Caco-2 (cell line): Measurements from ENCODE around the gene IMP3. TPM values are rescaled to one million over a fixed set of nuclear protein-coding genes. Genes with fewer than 3 reads are reported as not detected.

Experiments used
- BruUV-seq: library from RNA; stranded (reverse); fragments of 400-500 nt; replicated peaks from 2 replicates; lab custom pipeline; 2021; lab: Mats Ljungman, UMichigan
- CTCF ChIA-PET: fragments of 300-600 bp; sonication (Branson Sonifier 250); formaldehyde crosslinking; loops from one replicate; lab custom pipeline; 2022; ENCODE audit warnings: antibody characterized with exemption; lab: Charles Lee
- POLR2A ChIA-PET: fragments of 300-600 bp; sonication (Branson Sonifier 250); formaldehyde crosslinking; loops from one replicate; lab custom pipeline; 2022; ENCODE audit warnings: antibody characterized with exemption; lab: Charles Lee
- DNase-seq, 2 experiments: peaks; one replicate each; pipeline versions ENCODE4 v3.0.0 to v3.0.0-alpha.2; 2020 to 2022
- H3K27me3 ChIP-seq: replicated peaks from 2 replicates; pipeline ENCODE4 v1.6.0; 2011; ENCODE audit warnings: low read length; ENCODE audit not compliant: control insufficient read depth, insufficient read depth
- H3K36me3 ChIP-seq: 2 replicates; pipeline ENCODE4 v1.5.1; 2011; ENCODE audit warnings: low read length; ENCODE audit not compliant: control insufficient read depth, insufficient read depth
- H3K4me1 ChIP-seq: fragments of 250-450 bp; sonication (Bioruptor Pico); 2 replicates; pipeline ENCODE4 v1.5.1; 2020; ENCODE audit warnings: mild to moderate bottlenecking
- H3K4me3 ChIP-seq: 2 replicates; pipeline ENCODE4 v1.5.1; 2011; ENCODE audit warnings: low read depth, mild to moderate bottlenecking, control low read depth, low read length
- H3K9me3 ChIP-seq: fragments of 250-450 bp; sonication (Bioruptor Pico); 2 replicates; pipeline ENCODE4 v1.5.1; 2020; ENCODE audit warnings: mild to moderate bottlenecking, moderate library complexity
- H3K27ac Mint-ChIP-seq: one replicate; pipeline ENCODE4 v1.8.0; 2022; ENCODE audit warnings: mixed read lengths; ENCODE audit not compliant: unreplicated experiment
- H3K27me3 Mint-ChIP-seq: one replicate; pipeline ENCODE4 v1.8.0; 2022; ENCODE audit warnings: mixed read lengths; ENCODE audit not compliant: insufficient read depth, unreplicated experiment
- H3K36me3 Mint-ChIP-seq: one replicate; pipeline ENCODE4 v1.8.0; 2022; ENCODE audit warnings: mild to moderate bottlenecking, mixed read lengths; ENCODE audit not compliant: insufficient read depth, unreplicated experiment
- H3K4me1 Mint-ChIP-seq: one replicate; pipeline ENCODE4 v1.8.0; 2022; ENCODE audit warnings: low read depth, mixed read lengths; ENCODE audit not compliant: unreplicated experiment
- H3K4me3 Mint-ChIP-seq: one replicate; pipeline ENCODE4 v1.8.0; 2022; ENCODE audit warnings: mild to moderate bottlenecking, moderate library complexity, mixed read lengths; ENCODE audit not compliant: unreplicated experiment
- H3K9me3 Mint-ChIP-seq: one replicate; pipeline ENCODE4 v1.8.0; 2022; ENCODE audit warnings: mixed read lengths; ENCODE audit not compliant: unreplicated experiment
- intact Hi-C: fragments of 100-400 bp; cut with micrococcal nuclease; formaldehyde crosslinking; loops from one replicate; pipeline ENCODE4 v1.10.0; 2022; ENCODE audit not compliant: unreplicated experiment
- total RNA-seq: library from RNA; stranded (reverse); gene quantifications from 2 replicates; pipeline ENCODE4 v1.2.3, GENCODE V29; 2022
- TF ChIP-seq, protein P1 (sequence below), 2 experiments: fragments of 200-600 bp in 1 of 2; IDR thresholded peaks; 1 replicate in 1 of 2; 2 replicates in 1 of 2; pipeline versions ENCODE4 v1.5.1 to v1.8.0; 2011 to 2022; ENCODE audit warnings: antibody characterized with exemption in 1 of 2, control low read depth in 1 of 2, inconsistent platforms in 1 of 2, low read depth in 1 of 2, low read length in 1 of 2, mild to moderate bottlenecking in 1 of 2, moderate library complexity in 1 of 2; ENCODE audit not compliant: insufficient read depth in 1 of 2, severe bottlenecking in 1 of 2, unreplicated experiment in 1 of 2

The IMP3 gene
- total RNA-seq, 1 experiment from 2014 or later, result 60.4 TPM

DNA sequence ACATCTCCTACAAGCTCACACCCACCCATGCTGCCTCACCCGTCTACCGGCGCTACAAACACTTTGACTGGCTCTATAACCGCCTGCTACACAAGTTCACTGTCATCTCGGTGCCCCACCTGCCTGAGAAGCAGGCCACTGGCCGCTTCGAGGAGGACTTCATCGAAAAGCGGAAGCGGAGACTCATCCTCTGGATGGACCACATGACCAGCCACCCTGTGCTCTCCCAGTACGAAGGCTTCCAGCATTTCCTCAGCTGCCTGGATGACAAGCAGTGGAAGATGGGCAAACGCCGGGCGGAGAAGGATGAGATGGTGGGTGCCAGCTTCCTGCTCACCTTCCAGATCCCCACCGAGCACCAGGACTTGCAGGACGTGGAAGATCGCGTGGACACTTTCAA is 9.8 kb upstream of the IMP3 start:
- TF ChIP-seq, protein P1, sequence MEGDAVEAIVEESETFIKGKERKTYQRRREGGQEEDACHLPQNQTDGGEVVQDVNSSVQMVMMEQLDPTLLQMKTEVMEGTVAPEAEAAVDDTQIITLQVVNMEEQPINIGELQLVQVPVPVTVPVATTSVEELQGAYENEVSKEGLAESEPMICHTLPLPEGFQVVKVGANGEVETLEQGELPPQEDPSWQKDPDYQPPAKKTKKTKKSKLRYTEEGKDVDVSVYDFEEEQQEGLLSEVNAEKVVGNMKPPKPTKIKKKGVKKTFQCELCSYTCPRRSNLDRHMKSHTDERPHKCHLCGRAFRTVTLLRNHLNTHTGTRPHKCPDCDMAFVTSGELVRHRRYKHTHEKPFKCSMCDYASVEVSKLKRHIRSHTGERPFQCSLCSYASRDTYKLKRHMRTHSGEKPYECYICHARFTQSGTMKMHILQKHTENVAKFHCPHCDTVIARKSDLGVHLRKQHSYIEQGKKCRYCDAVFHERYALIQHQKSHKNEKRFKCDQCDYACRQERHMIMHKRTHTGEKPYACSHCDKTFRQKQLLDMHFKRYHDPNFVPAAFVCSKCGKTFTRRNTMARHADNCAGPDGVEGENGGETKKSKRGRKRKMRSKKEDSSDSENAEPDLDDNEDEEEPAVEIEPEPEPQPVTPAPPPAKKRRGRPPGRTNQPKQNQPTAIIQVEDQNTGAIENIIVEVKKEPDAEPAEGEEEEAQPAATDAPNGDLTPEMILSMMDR (IDR thresholded peaks at IDR 0.05; ENCODE audit: insufficient read depth in 1 of 2, low read depth in 1 of 2, low read length in 1 of 2, severe bottlenecking in 1 of 2, unreplicated experiment in 1 of 2), result no peak
- Histone ChIP-seq H3K9me3 (no peaks in the 10 kb centered on the region), H3K4me1 (peaks cover 45% of the 10 kb centered on the region), H3K4me3 (no peak overlapping the region), H3K27me3 (no peaks in the 10 kb centered on the region), H3K36me3 (peaks cover 1% of the 10 kb centered on the region; the same call in 1 of the 2 replicates)
- POLR2A ChIA-PET, result no interaction called here
- Mint-ChIP-seq H3K27ac (no peak overlapping the region), H3K27me3 (no peaks in the 10 kb centered on the region), H3K4me3 (peak overlapping the region; percentile 75), H3K36me3 (peaks cover 23% of the 10 kb centered on the region), H3K4me1 (peaks cover 32% of the 10 kb centered on the region), H3K9me3 (no peaks in the 10 kb centered on the region)
- no peak for DNase-seq
- no TSS peak for BruUV-seq
- intact Hi-C loops, result loop anchor here (2.0 kb wide), 1 partner anchor 15 kb away; no protein-coding TSS in a partner anchor
- CTCF ChIA-PET, result no interaction called here

GRCh38 chr15:75649045-75649761 is 9.2 kb upstream of the IMP3 start:
- no peaks in the 10 kb centered on the region for H3K9me3 Mint-ChIP-seq
- H3K27ac Mint-ChIP-seq, result peak overlapping the region; percentile 89
- DNase-seq, result no peak
- H3K4me1 ChIP-seq, result peaks cover 45% of the 10 kb centered on the region
- POLR2A ChIA-PET, result no interaction called here
- H3K9me3 ChIP-seq, result no peaks in the 10 kb centered on the region
- intact Hi-C loops, result loop anchor here (2.0 kb wide), 1 partner anchor 16 kb away; no protein-coding TSS in a partner anchor
- peaks cover 32% of the 10 kb centered on the region for H3K4me1 Mint-ChIP-seq
- TF ChIP-seq, protein P1 (IDR thresholded peaks at IDR 0.05; ENCODE audit: insufficient read depth in 1 of 2, low read depth in 1 of 2, low read length in 1 of 2, severe bottlenecking in 1 of 2, unreplicated experiment in 1 of 2), result no peak
- H3K27me3 ChIP-seq, result no peaks in the 10 kb centered on the region
- no peaks in the 10 kb centered on the region for H3K27me3 Mint-ChIP-seq
- CTCF ChIA-PET, result no interaction called here
- H3K36me3 ChIP-seq, result peaks cover 1% of the 10 kb centered on the region; the same call in 1 of the 2 replicates
- peak overlapping the region; percentile 66 for H3K4me3 ChIP-seq
- H3K36me3 Mint-ChIP-seq, result peaks cover 23% of the 10 kb centered on the region
- BruUV-seq, result no TSS peak
- H3K4me3 Mint-ChIP-seq, result peak overlapping the region; percentile 75

GRCh38 chr15:75648156-75649000 is 8.4 kb upstream of the IMP3 start:
- CTCF ChIA-PET, result interaction anchor here (0.6 to 2.4 kb wide), 14 partner anchors 8 to 692 kb away, joined by 3 to 18 read pairs (median 6); partner anchors contain the start of genes IMP3, MAN2C1, RPP25 and SIN3A
- H3K27ac Mint-ChIP-seq, result peak overlapping the region; percentile 89
- TSS peak; percentile 66 for BruUV-seq
- TF ChIP-seq, protein P1 (IDR thresholded peaks at IDR 0.05; ENCODE audit: insufficient read depth in 1 of 2, low read depth in 1 of 2, low read length in 1 of 2, severe bottlenecking in 1 of 2, unreplicated experiment in 1 of 2), result no peak
- H3K4me3 Mint-ChIP-seq, result peak overlapping the region; percentile 75
- Histone ChIP-seq H3K27me3 (no peaks in the 10 kb centered on the region), H3K36me3 (peaks cover 1% of the 10 kb centered on the region; the same call in 1 of the 2 replicates), H3K4me3 (peak overlapping the region; percentile 66), H3K9me3 (no peaks in the 10 kb centered on the region), H3K4me1 (peaks cover 45% of the 10 kb centered on the region)
- H3K9me3 Mint-ChIP-seq, result no peaks in the 10 kb centered on the region
- peaks cover 32% of the 10 kb centered on the region for H3K4me1 Mint-ChIP-seq
- no peaks in the 10 kb centered on the region for H3K27me3 Mint-ChIP-seq
- DNase-seq, result peak; percentile 65 to 70
- intact Hi-C loops, result loop anchor here (1.0 to 2.0 kb wide), 2 partner anchors 8 to 16 kb away; partner anchors contain the start of gene IMP3
- POLR2A ChIA-PET, result interaction anchor here (0.6 to 1.5 kb wide), 9 partner anchors 13 to 445 kb away, joined by 4 to 13 read pairs (median 8); partner anchors contain the start of gene SIN3A
- peaks cover 23% of the 10 kb centered on the region for H3K36me3 Mint-ChIP-seq
